SK-N-SH (cell line): ENCODE data around the gene ZDHHC12. TPM values are rescaled to one million over a fixed set of nuclear protein-coding genes. Genes with fewer than 3 reads are reported as not detected.

Source experiments
- CTCF ChIA-PET: fragments of 300-600, 350-600 bp; formaldehyde crosslinking; extraction: SDS; loops from one replicate; lab custom pipeline; 2021; lab: Yijun Ruan, JAX
- POLR2A ChIA-PET: fragments of 350-600 bp; sonication (Branson Sonifier 250); formaldehyde crosslinking; extraction: SDS; loops from one replicate; lab custom pipeline; 2020; ENCODE audit warnings: antibody characterized with exemption, inconsistent platforms; lab: Yijun Ruan, JAX
- DNase-seq: peaks from one replicate; pipeline ENCODE4 v3.0.0; 2012
- H2AFZ ChIP-seq: fragments of 200-600 bp; sonication (generic); 2 replicates; pipeline ENCODE4 v1.8.1; 2016; ENCODE audit warnings: antibody characterized with exemption, mild to moderate bottlenecking, low read depth
- H3F3A ChIP-seq: fragments of 200-600 bp; sonication (generic); replicated peaks from 2 replicates; pipeline ENCODE3; 2016; ENCODE audit warnings: antibody characterized with exemption, mild to moderate bottlenecking; ENCODE audit not compliant: insufficient read depth
- H3K27ac ChIP-seq, 2 experiments: fragments of 200-500 bp in 1 of 2; fragments of 200-600 bp in 1 of 2; sonication (Bioruptor generic) in 1 of 2; sonication (generic), shearing (Covaris generic) in 1 of 2; 2 replicates each; pipeline versions ENCODE4 v1.5.1 to v1.6.1; 2014 to 2016; ENCODE audit warnings: low read depth in 2 of 2, inconsistent platforms in 1 of 2, low read length in 1 of 2, mild to moderate bottlenecking in 1 of 2, mixed read lengths in 1 of 2
- H3K27me3 ChIP-seq: fragments of 200-600 bp; sonication (generic), shearing (Covaris generic); 2 replicates; pipeline ENCODE4 v1.6.1; 2016; ENCODE audit warnings: mixed run types; ENCODE audit not compliant: insufficient read depth
- H3K36me3 ChIP-seq, 2 experiments: fragments of 200-500 bp in 1 of 2; fragments of 200-600 bp in 1 of 2; sonication (Bioruptor generic) in 1 of 2; sonication (generic) in 1 of 2; replicated peaks in 1 of 2; 2 replicates each; pipeline versions ENCODE3 to v1.5.1; 2014 to 2016; ENCODE audit warnings: low read length in 1 of 2, mild to moderate bottlenecking in 1 of 2; ENCODE audit not compliant: insufficient read depth in 2 of 2, control insufficient read depth in 1 of 2
- H3K4me1 ChIP-seq, 2 experiments: fragments of 200-500 bp in 1 of 2; fragments of 200-600 bp in 1 of 2; sonication (Bioruptor generic) in 1 of 2; sonication (generic), shearing (Covaris generic) in 1 of 2; 2 replicates each; pipeline versions ENCODE4 v1.5.1 to v1.6.1; 2014 to 2016; ENCODE audit warnings: low read depth in 1 of 2, low read length in 1 of 2, mixed run types in 1 of 2; ENCODE audit not compliant: insufficient read depth in 2 of 2, control insufficient read depth in 1 of 2
- H3K4me2 ChIP-seq: fragments of 200-600 bp; sonication (generic), shearing (Covaris generic); 2 replicates; pipeline ENCODE4 v1.6.1; 2017; ENCODE audit warnings: mixed run types
- H3K4me3 ChIP-seq, 2 experiments: fragments of 200-500 bp in 1 of 2; fragments of 200-600 bp in 1 of 2; sonication (Bioruptor generic) in 1 of 2; sonication (generic), shearing (Covaris generic) in 1 of 2; 2 replicates each; pipeline versions ENCODE4 v1.5.1 to v1.8.1; 2014 to 2016; ENCODE audit warnings: low read depth in 2 of 2, inconsistent platforms in 1 of 2, low read length in 1 of 2, mild to moderate bottlenecking in 1 of 2, mixed read lengths in 1 of 2, moderate library complexity in 1 of 2
- H3K79me2 ChIP-seq: fragments of 200-600 bp; sonication (generic); 2 replicates; pipeline ENCODE4 v1.8.1; 2017; ENCODE audit warnings: mild to moderate bottlenecking; ENCODE audit not compliant: insufficient read depth
- H3K9ac ChIP-seq: fragments of 200-600 bp; sonication (generic); 2 replicates; pipeline ENCODE4 v1.6.1; 2017; ENCODE audit warnings: mixed run types
- H3K9me2 ChIP-seq: fragments of 200-600 bp; sonication (generic); 2 replicates; pipeline ENCODE4 v1.6.1; 2017; ENCODE audit warnings: mixed run types
- H3K9me3 ChIP-seq: fragments of 200-600 bp; sonication (generic); 2 replicates; pipeline ENCODE4 v1.6.1; 2017; ENCODE audit warnings: mixed run types, mild to moderate bottlenecking, moderate library complexity
- H4K20me1 ChIP-seq: fragments of 200-600 bp; sonication (generic); 2 replicates; pipeline ENCODE4 v1.6.1; 2017; ENCODE audit warnings: mild to moderate bottlenecking, mixed run types; ENCODE audit not compliant: insufficient read depth
- EP300 ChIP-seq, 2 experiments: IDR thresholded peaks; 2 replicates each; pipeline versions ENCODE4 v1.4.0 to v1.6.1; 2012; ENCODE audit warnings: borderline replicate concordance in 1 of 2, low read depth in 1 of 2, low read length in 1 of 2
- JUND ChIP-seq: IDR thresholded peaks from 2 replicates; pipeline ENCODE4 v1.4.0; 2012
- MEF2A ChIP-seq: IDR thresholded peaks from 2 replicates; pipeline ENCODE4 v1.4.0; 2012; ENCODE audit warnings: low read depth, borderline replicate concordance
- NRF1 ChIP-seq: IDR thresholded peaks from 2 replicates; pipeline ENCODE4 v1.6.1; 2012; ENCODE audit warnings: low read depth, mild to moderate bottlenecking, low read length
- POLR2AphosphoS5 ChIP-seq: IDR thresholded peaks from 2 replicates; pipeline ENCODE4 v1.6.1; 2012; ENCODE audit warnings: low read depth, low read length
- RXRA ChIP-seq: IDR thresholded peaks from 2 replicates; pipeline ENCODE4 v1.4.0; 2012; ENCODE audit warnings: low read depth, mild to moderate bottlenecking, borderline replicate concordance
- TAF1 ChIP-seq: IDR thresholded peaks from 2 replicates; pipeline ENCODE4 v1.6.1; 2012; ENCODE audit warnings: low read depth, mild to moderate bottlenecking, low read length, moderate library complexity, borderline replicate concordance
- TEAD4 ChIP-seq: IDR thresholded peaks from 2 replicates; pipeline ENCODE4 v1.4.0; 2012; ENCODE audit warnings: mild to moderate bottlenecking, borderline replicate concordance; ENCODE audit not compliant: insufficient read depth
- WGBS: methylation state at CpG from one replicate; pipeline ENCODE4 v1.1.6; 2017; ENCODE audit warnings: low lambda C conversion rate; 5-methylcytosine and 5-hydroxymethylcytosine counted together
- polyA plus RNA-seq, 3 experiments: library from polyadenylated mRNA; depleted of rRNA; stranded (reverse); fragments of >200 nt; gene quantifications; 2 replicates each; pipeline ENCODE4 v1.2.3, GENCODE V29; 2012
- TF ChIP-seq, protein P1 (sequence below): fragments of 200-600 bp; sonication (generic); IDR thresholded peaks from 2 replicates; pipeline ENCODE4 v1.6.1; 2017; ENCODE audit warnings: antibody characterized with exemption, mild to moderate bottlenecking, moderate library complexity
- TF ChIP-seq, protein P2 (sequence below): IDR thresholded peaks from 2 replicates; pipeline ENCODE4 v1.4.0; 2012; ENCODE audit warnings: low read depth, borderline replicate concordance
- TF ChIP-seq, protein P3 (sequence below): IDR thresholded peaks from 2 replicates; pipeline ENCODE4 v1.4.0; 2012; ENCODE audit warnings: low read depth, borderline replicate concordance

The ZDHHC12 gene
- polyA plus RNA-seq, 1 of the 3 experiments (the other 2 are of a cell fraction) = 51.3 TPM

DNA sequence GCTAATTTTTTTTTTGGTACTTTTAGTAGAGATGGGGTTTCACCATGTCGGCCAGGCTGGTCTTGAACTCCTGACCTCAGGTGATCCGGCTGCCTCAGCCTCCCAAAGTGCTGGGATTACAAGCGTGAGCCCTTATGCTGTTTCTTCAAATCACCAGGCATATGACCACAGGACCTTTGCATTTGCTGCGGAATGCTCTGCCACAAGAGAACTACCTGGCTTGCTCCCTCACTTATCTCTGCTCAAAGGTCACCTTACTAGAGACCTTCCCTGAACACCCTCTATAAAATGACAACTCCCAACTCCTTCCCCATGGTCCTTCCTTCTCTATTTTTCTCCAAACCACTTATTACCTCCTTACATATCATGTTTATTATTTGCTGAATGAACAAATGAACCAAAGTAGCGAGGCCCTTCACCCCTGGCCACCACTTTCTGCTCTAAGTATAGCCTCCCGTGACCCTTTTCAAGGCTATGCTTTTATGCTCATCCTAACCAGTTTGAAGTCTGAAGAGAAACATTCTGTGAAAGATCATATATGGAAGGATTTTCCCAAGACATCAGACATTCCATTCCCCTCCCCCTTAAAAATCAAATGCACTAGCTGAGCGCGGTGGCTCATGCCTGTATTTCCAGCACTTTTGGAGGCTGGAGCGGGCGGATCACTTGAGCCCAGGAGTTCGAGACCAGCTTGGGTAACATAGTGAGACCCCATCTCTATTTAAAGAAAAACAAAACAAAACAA lies 46.5 kb upstream of the ZDHHC12 start:
- ChIA-PET CTCF (interaction anchor here (0.7 to 1.2 kb wide), 6 partner anchors 30 to 135 kb away, joined by 3 to 7 read pairs (median 4); no protein-coding TSS in a partner anchor), POLR2A (interaction anchor here (0.6 kb wide), 1 partner anchor 54 kb away, joined by 7 read pairs; no protein-coding TSS in a partner anchor)

More for the DNA sequence above, 46.5 kb upstream of the ZDHHC12 start:
- no peaks in the 10 kb centered on the region for H3K9me2 ChIP-seq
- H3K4me3 ChIP-seq = peak overlapping the region; percentile 71 to 90
- peak overlapping the region; percentile 94; the same call in 1 of the 2 replicates for H2AFZ ChIP-seq
- no peaks in the 10 kb centered on the region for H4K20me1 ChIP-seq
- WGBS = 80% methylated on average over 11 of the region's 11 CpGs
- TF ChIP-seq, protein P1, sequence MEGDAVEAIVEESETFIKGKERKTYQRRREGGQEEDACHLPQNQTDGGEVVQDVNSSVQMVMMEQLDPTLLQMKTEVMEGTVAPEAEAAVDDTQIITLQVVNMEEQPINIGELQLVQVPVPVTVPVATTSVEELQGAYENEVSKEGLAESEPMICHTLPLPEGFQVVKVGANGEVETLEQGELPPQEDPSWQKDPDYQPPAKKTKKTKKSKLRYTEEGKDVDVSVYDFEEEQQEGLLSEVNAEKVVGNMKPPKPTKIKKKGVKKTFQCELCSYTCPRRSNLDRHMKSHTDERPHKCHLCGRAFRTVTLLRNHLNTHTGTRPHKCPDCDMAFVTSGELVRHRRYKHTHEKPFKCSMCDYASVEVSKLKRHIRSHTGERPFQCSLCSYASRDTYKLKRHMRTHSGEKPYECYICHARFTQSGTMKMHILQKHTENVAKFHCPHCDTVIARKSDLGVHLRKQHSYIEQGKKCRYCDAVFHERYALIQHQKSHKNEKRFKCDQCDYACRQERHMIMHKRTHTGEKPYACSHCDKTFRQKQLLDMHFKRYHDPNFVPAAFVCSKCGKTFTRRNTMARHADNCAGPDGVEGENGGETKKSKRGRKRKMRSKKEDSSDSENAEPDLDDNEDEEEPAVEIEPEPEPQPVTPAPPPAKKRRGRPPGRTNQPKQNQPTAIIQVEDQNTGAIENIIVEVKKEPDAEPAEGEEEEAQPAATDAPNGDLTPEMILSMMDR = no peak
- TF ChIP-seq, protein P2, sequence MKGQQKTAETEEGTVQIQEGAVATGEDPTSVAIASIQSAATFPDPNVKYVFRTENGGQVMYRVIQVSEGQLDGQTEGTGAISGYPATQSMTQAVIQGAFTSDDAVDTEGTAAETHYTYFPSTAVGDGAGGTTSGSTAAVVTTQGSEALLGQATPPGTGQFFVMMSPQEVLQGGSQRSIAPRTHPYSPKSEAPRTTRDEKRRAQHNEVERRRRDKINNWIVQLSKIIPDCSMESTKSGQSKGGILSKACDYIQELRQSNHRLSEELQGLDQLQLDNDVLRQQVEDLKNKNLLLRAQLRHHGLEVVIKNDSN = no peak
- TF ChIP-seq RXRA = no peak
- TF ChIP-seq EP300 (IDR thresholded peaks at IDR 0.05; ENCODE audit: borderline replicate concordance in 1 of 2, low read depth in 1 of 2, low read length in 1 of 2) = no peak
- no peak for TF ChIP-seq POLR2AphosphoS5
- TF ChIP-seq, protein P3, sequence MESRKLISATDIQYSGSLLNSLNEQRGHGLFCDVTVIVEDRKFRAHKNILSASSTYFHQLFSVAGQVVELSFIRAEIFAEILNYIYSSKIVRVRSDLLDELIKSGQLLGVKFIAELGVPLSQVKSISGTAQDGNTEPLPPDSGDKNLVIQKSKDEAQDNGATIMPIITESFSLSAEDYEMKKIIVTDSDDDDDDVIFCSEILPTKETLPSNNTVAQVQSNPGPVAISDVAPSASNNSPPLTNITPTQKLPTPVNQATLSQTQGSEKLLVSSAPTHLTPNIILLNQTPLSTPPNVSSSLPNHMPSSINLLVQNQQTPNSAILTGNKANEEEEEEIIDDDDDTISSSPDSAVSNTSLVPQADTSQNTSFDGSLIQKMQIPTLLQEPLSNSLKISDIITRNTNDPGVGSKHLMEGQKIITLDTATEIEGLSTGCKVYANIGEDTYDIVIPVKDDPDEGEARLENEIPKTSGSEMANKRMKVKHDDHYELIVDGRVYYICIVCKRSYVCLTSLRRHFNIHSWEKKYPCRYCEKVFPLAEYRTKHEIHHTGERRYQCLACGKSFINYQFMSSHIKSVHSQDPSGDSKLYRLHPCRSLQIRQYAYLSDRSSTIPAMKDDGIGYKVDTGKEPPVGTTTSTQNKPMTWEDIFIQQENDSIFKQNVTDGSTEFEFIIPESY = no peak
- no peak for TF ChIP-seq JUND
- TF ChIP-seq TAF1 = no peak
- no peak for TF ChIP-seq MEF2A
- no peak for TF ChIP-seq NRF1
- TF ChIP-seq TEAD4 = no peak
- no peaks in the 10 kb centered on the region for H3K27me3 ChIP-seq
- peak overlapping the region; percentile 99 for H3K4me2 ChIP-seq
- no peak for DNase-seq
- H3K27ac ChIP-seq = peak overlapping the region in 1 of 2 experiments; percentile 81; a peak in 1 of 4 replicates
- H3K79me2 ChIP-seq = peaks cover 27% of the 10 kb centered on the region
- H3K4me1 ChIP-seq = peaks cover 0 to 7% of the 10 kb centered on the region in 2 experiments; a peak in 1 of 4 replicates
- H3K9ac ChIP-seq = peak overlapping the region; percentile 88
- no peaks in the 10 kb centered on the region for H3K9me3 ChIP-seq
- peaks cover 0 to 5% of the 10 kb centered on the region in 2 experiments for H3K36me3 ChIP-seq
- peaks cover 11% of the 10 kb centered on the region for H3F3A ChIP-seq
